ENCODE results near the gene KRT28.

The KRT28 gene

GRCh38 chr17:40795019-40795667 is 4.6 kb downstream of the KRT28 start:
- DNase-seq, result no peak
- Histone ChIP-seq H3K4me1 (no peaks in the 10 kb centered on the region), H3K9me3 (no peaks in the 10 kb centered on the region), H3K36me3 (no peaks in the 10 kb centered on the region), H3K4me3 (ENCODE audit: low read depth, low read length) (no peak overlapping the region), H3K27me3 (peaks cover 84% of the 10 kb centered on the region)
- no peak for TF ChIP-seq CTCF (IDR thresholded peaks at IDR 0.05; ENCODE audit: low read depth, low read length)

- DNase-seq, result no peak
- no peak for TF ChIP-seq CTCF (IDR thresholded peaks at IDR 0.05; ENCODE audit: low read depth, low read length)
Observed at GRCh38 chr17:40794466-40794865, 5.3 kb downstream of the KRT28 start.

GRCh38 chr17:40793832-40794231 is 5.9 kb downstream of the KRT28 start:
- no peak for TF ChIP-seq CTCF (IDR thresholded peaks at IDR 0.05; ENCODE audit: low read depth, low read length)
- DNase-seq, result no peak
- peaks cover 83% of the 10 kb centered on the region for H3K27me3 ChIP-seq
- no peak overlapping the region for H3K4me3 ChIP-seq (ENCODE audit: low read depth, low read length)
- no peaks in the 10 kb centered on the region for H3K36me3 ChIP-seq
- no peaks in the 10 kb centered on the region for H3K9me3 ChIP-seq
- H3K4me1 ChIP-seq, result no peaks in the 10 kb centered on the region

More at GRCh38 chr17:40794466-40794865, 5.3 kb downstream of the KRT28 start:
- Histone ChIP-seq H3K4me1 (no peaks in the 10 kb centered on the region), H3K36me3 (no peaks in the 10 kb centered on the region), H3K4me3 (ENCODE audit: low read depth, low read length) (no peak overlapping the region), H3K27me3 (peaks cover 83% of the 10 kb centered on the region), H3K9me3 (no peaks in the 10 kb centered on the region)

GRCh38 chr17:40791787-40792436 is 7.8 kb downstream of the KRT28 start:
- H3K4me1 ChIP-seq, result no peaks in the 10 kb centered on the region
- peak; percentile 78 for TF ChIP-seq CTCF (IDR thresholded peaks at IDR 0.05; ENCODE audit: low read depth, low read length)
- H3K9me3 ChIP-seq, result no peaks in the 10 kb centered on the region
- H3K36me3 ChIP-seq, result no peaks in the 10 kb centered on the region
- peaks cover 83% of the 10 kb centered on the region for H3K27me3 ChIP-seq
- DNase-seq, result no peak
- H3K4me3 ChIP-seq (ENCODE audit: low read depth, low read length), result no peak overlapping the region

GRCh38 chr17:40791111-40791510 is 8.6 kb downstream of the KRT28 start:
- Histone ChIP-seq H3K36me3 (no peaks in the 10 kb centered on the region), H3K9me3 (no peaks in the 10 kb centered on the region), H3K4me1 (no peaks in the 10 kb centered on the region), H3K27me3 (peaks cover 82% of the 10 kb centered on the region), H3K4me3 (ENCODE audit: low read depth, low read length) (no peak overlapping the region)
- DNase-seq, result no peak
- TF ChIP-seq CTCF (IDR thresholded peaks at IDR 0.05; ENCODE audit: low read depth, low read length), result no peak

- H3K9me3 ChIP-seq, result no peaks in the 10 kb centered on the region
- H3K27me3 ChIP-seq, result peaks cover 87% of the 10 kb centered on the region
- no peak within 1 kb of the TSS for H3K4me3 ChIP-seq (ENCODE audit: low read depth, low read length)
- no peak for TF ChIP-seq CTCF (IDR thresholded peaks at IDR 0.05; ENCODE audit: low read depth, low read length)
- H3K4me1 ChIP-seq, result no peaks in the 10 kb centered on the region
- no peak for DNase-seq
- H3K36me3 ChIP-seq, result no peaks in the 10 kb centered on the region
Observed at GRCh38 chr17:40782450-40782849, 17.3 kb downstream of the KRT28 start, which contains the start of gene KRT27. Gene KRT27 (minus strand): TSS chr17:40782550. CDS start chr17:40782493, 57 bp downstream.
